Upper lobe of left lung (tissue), 6 donors: ENCODE data around the gene CNOT10. TPM values are rescaled to one million over a fixed set of nuclear protein-coding genes. Genes with fewer than 3 reads are reported as not detected.

ENCODE experiments used
- ATAC-seq, 2 donors: fragments of 200-7000 bp; cut with Tn5 transposase; one replicate each; pipeline ENCODE4 v1.9.1; 2022; ENCODE audit warnings: mild to moderate bottlenecking in 2 of 2, moderate library complexity in 2 of 2; ENCODE audit not compliant: low FRiP score in 2 of 2
- DNase-seq, 2 donors: peaks; one replicate each; pipeline ENCODE4 v3.0.0-alpha.2; 2019 to 2020
- H3K27ac ChIP-seq, 4 donors: fragments of 200-600 bp; sonication (generic); one replicate each; pipeline ENCODE4 v1.5.1; 2016 to 2019
- H3K27me3 ChIP-seq, 4 donors: fragments of 200-600 bp; sonication (generic); one replicate each; pipeline ENCODE4 v1.5.1; 2017 to 2019
- H3K36me3 ChIP-seq, 4 donors: fragments of 200-600 bp; sonication (generic); one replicate each; pipeline ENCODE4 v1.5.1; 2016 to 2019
- H3K4me1 ChIP-seq, 4 donors: fragments of 200-600 bp; sonication (generic); one replicate each; pipeline ENCODE4 v1.5.1; 2018 to 2019
- H3K4me3 ChIP-seq, 4 donors: fragments of 200-600 bp; sonication (generic); one replicate each; pipeline ENCODE4 v1.5.1; 2017 to 2019; ENCODE audit warnings: mild to moderate bottlenecking in 2 of 4, moderate library complexity in 1 of 4
- H3K9me3 ChIP-seq, 4 donors: fragments of 200-600 bp; sonication (generic); one replicate each; pipeline ENCODE4 v1.5.1; 2018 to 2019
- CTCF ChIP-seq, 6 experiments: fragments of 450-650 bp in 4 of 6; fragments of 200-600 bp in 2 of 6; sonication (generic) in 2 of 6; IDR thresholded peaks; one replicate each; pipeline ENCODE4 v1.5.1; 2016 to 2019; ENCODE audit warnings: antibody characterized with exemption in 6 of 6
- EP300 ChIP-seq, 4 donors: sonication (generic); formaldehyde crosslinking; IDR thresholded peaks; one replicate each; pipeline ENCODE4 v1.5.1; 2017; ENCODE audit warnings: antibody characterized with exemption in 4 of 4, control low read depth in 2 of 4
- POLR2A ChIP-seq, 4 donors: fragments of 450-650 bp; IDR thresholded peaks; one replicate each; pipeline ENCODE4 v1.5.1; 2016 to 2017; ENCODE audit warnings: antibody characterized with exemption in 4 of 4, mild to moderate bottlenecking in 2 of 4
- POLR2AphosphoS5 ChIP-seq, 2 donors: sonication (generic); formaldehyde crosslinking; IDR thresholded peaks; one replicate each; pipeline ENCODE4 v1.5.1; 2017; ENCODE audit warnings: antibody characterized with exemption in 2 of 2
- WGBS, 2 donors: methylation state at CpG; one replicate each; pipeline ENCODE4 v1.1.5; 2017 to 2018; 5-methylcytosine and 5-hydroxymethylcytosine counted together
- total RNA-seq, 6 donors: library from RNA; depleted of rRNA in 4 of 6; stranded (reverse); fragments of >200 nt in 4 of 6; gene quantifications; one replicate each; pipeline versions ENCODE4 v1.1.0 to v1.2.1, GENCODE V29; 2016 to 2021
- donor health status: DM: no; HTN: no; CAD: no; lungs with moderate emphysema.
- donor health status: DM: no; HTN: yes; CAD: no; lungs with severe emphysema.

The CNOT10 gene
- total RNA-seq, 6 donors from 2014 or later: 19.1 to 47.1 (median 29.6) TPM

- Histone ChIP-seq H3K4me3 (no peak overlapping the region), H3K36me3 (peaks cover 0 to under 1% (median 0%) of the 10 kb centered on the region in 4 donors), H3K9me3 (no peaks in the 10 kb centered on the region), H3K27ac (no peak overlapping the region), H3K4me1 (peaks cover 8 to 31% (median 17%) of the 10 kb centered on the region in 4 donors), H3K27me3 (no peaks in the 10 kb centered on the region)
- TF ChIP-seq POLR2A (IDR thresholded peaks at IDR 0.05) (no peak), EP300 (IDR thresholded peaks at IDR 0.05) (no peak), CTCF (IDR thresholded peaks at IDR 0.05) (no peak), POLR2AphosphoS5 (IDR thresholded peaks at IDR 0.05) (no peak)
- WGBS, 2 donors: 80 to 89% methylated on average over 1 of the region's 1 CpG
- no peak for DNase-seq
- no peak for ATAC-seq
Measured at GRCh38 chr3:32703491-32703972, 18.5 kb downstream of the CNOT10 start.

GRCh38 chr3:32705232-32705631, 20.2 kb downstream of the CNOT10 start:
- WGBS, 2 donors: 75% methylated on average over 2 of the region's 2 CpGs
- no peak overlapping the region for H3K27ac ChIP-seq
- no peaks in the 10 kb centered on the region for H3K27me3 ChIP-seq
- TF ChIP-seq POLR2A (IDR thresholded peaks at IDR 0.05) (no peak), CTCF (IDR thresholded peaks at IDR 0.05) (no peak)
- no peaks in the 10 kb centered on the region for H3K9me3 ChIP-seq
- DNase-seq: no peak
- H3K4me1 ChIP-seq: peaks cover 5 to 22% (median 12%) of the 10 kb centered on the region in 4 donors
- no peak for ATAC-seq
- no peak overlapping the region for H3K4me3 ChIP-seq
- H3K36me3 ChIP-seq: peaks cover 0 to 15% (median under 1%) of the 10 kb centered on the region in 4 donors

GRCh38 chr3:32706348-32707025, 21.5 kb downstream of the CNOT10 start:
- H3K36me3 ChIP-seq: peaks cover 0 to 26% (median 8%) of the 10 kb centered on the region in 4 donors
- ATAC-seq (no peak), DNase-seq (no peak)
- H3K4me1 ChIP-seq: peaks cover 5 to 22% (median 12%) of the 10 kb centered on the region in 4 donors
- WGBS, 2 donors: 52 to 62% methylated on average over 6 of the region's 6 CpGs
- H3K9me3 ChIP-seq: no peaks in the 10 kb centered on the region
- H3K27me3 ChIP-seq: no peaks in the 10 kb centered on the region
- peak overlapping the region in 2 of 4 donors; percentile 2 to 5 for H3K27ac ChIP-seq
- TF ChIP-seq CTCF (IDR thresholded peaks at IDR 0.05) (no peak), EP300 (IDR thresholded peaks at IDR 0.05) (no peak), POLR2AphosphoS5 (IDR thresholded peaks at IDR 0.05) (no peak), POLR2A (IDR thresholded peaks at IDR 0.05) (no peak)
- no peak overlapping the region for H3K4me3 ChIP-seq

GRCh38 chr3:32707026-32707370, 22.0 kb downstream of the CNOT10 start:
- Histone ChIP-seq H3K36me3 (peaks cover 0 to 26% (median 8%) of the 10 kb centered on the region in 4 donors), H3K9me3 (no peaks in the 10 kb centered on the region), H3K4me1 (peaks cover 5 to 19% (median 12%) of the 10 kb centered on the region in 4 donors), H3K27me3 (no peaks in the 10 kb centered on the region), H3K4me3 (no peak overlapping the region), H3K27ac (peak overlapping the region in 1 of 4 donors; percentile 5)
- DNase-seq: no peak
- no peak for ATAC-seq
- no peak for TF ChIP-seq EP300 (IDR thresholded peaks at IDR 0.05)
- no peak for TF ChIP-seq POLR2AphosphoS5 (IDR thresholded peaks at IDR 0.05)
- TF ChIP-seq CTCF (IDR thresholded peaks at IDR 0.05): no peak
- TF ChIP-seq POLR2A (IDR thresholded peaks at IDR 0.05): no peak
